ENCODE results near the gene CDH18.

The CDH18 gene, protein sequence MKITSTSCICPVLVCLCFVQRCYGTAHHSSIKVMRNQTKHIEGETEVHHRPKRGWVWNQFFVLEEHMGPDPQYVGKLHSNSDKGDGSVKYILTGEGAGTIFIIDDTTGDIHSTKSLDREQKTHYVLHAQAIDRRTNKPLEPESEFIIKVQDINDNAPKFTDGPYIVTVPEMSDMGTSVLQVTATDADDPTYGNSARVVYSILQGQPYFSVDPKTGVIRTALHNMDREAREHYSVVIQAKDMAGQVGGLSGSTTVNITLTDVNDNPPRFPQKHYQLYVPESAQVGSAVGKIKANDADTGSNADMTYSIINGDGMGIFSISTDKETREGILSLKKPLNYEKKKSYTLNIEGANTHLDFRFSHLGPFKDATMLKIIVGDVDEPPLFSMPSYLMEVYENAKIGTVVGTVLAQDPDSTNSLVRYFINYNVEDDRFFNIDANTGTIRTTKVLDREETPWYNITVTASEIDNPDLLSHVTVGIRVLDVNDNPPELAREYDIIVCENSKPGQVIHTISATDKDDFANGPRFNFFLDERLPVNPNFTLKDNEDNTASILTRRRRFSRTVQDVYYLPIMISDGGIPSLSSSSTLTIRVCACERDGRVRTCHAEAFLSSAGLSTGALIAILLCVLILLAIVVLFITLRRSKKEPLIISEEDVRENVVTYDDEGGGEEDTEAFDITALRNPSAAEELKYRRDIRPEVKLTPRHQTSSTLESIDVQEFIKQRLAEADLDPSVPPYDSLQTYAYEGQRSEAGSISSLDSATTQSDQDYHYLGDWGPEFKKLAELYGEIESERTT

DNA sequence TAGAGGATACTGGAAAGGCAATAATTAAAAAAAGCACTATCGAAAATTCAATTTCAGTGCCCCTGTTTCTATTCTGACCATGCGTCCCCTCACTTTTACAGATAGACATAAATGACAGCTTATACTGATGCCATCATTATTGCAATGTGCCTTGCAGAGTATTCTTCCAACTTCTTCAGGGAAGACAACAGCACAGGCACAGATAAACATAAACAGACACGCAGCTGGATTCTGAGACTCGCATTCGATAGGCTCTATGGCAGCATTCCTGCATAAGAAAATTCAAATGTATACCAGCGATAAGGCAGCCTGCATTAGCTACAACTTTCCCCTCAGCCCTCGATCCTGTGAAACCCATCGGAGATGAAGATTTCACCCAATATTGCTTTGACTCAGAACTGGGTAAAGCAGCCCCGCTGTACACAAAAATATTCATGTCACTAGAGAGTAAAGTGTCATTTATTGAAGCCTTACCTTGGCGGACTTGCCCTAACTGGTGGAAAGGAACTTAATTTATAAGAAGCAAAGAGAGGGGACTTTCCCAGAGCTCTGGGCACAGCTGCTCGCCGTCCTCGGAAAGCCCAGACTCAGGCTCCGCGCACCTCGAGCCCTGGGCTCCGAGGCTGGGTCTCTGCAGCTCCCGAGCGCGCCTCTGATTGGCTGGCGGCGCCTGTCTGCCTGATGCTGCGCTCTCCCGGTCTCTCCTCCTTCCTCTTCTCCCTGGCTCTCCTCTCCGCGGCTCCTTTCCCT lies at the start of gene CDH18:
CDH18 (minus strand) TSS at position 589 of the 750 bp plus-strand sequence. CDS start 149,214 bp downstream, outside the sequence.
- TF ChIP-seq GATA3 (IDR thresholded peaks at IDR 0.05; ENCODE audit: low read depth, low read length), result no peak
- no peak for TF ChIP-seq GATA2 (IDR thresholded peaks at IDR 0.05; ENCODE audit: low read depth, low read length)

DNA sequence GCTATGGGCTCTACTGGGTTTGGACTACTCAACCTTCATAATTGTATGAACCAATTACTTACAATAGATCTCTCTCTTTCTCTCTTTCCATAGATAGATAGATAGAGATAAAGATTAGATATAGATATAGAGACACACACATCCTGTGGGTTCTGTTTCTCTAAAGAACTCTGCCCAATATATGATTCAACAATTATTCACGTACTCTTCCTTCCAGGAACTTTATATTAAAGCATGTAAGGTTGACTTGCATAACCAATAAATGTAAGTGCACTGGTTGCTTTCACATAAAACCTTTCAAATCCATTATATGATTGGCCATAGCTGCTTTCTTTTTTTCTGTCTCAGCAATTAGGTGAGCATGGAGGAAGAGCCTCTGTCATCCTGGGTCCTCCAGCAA lies 46.7 kb upstream of the CDH18 start:
- TF ChIP-seq GATA3 (IDR thresholded peaks at IDR 0.05; ENCODE audit: low read depth, low read length), result no peak
- no peak for TF ChIP-seq GATA2 (IDR thresholded peaks at IDR 0.05; ENCODE audit: low read depth, low read length)

DNA sequence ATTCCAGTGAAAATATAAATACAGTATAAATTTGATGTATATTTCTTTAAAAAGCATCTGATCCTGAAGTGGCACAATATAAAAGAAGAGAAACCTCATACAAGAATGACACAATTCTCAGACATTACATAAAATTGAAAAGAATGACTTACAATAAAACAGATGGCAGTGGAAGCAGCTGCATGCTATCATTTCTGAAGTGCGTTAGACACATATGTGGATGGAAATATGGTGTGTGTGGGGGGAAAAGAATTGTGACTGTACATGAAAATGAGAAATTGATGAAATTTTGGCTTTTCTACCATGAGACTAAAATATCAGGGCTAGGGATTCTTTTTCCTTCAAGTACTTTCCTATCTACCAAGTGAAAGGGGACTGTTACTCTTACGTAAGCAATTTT lies 45.9 kb upstream of the CDH18 start:
- TF ChIP-seq GATA2 (IDR thresholded peaks at IDR 0.05; ENCODE audit: low read depth, low read length) (no peak), GATA3 (IDR thresholded peaks at IDR 0.05; ENCODE audit: low read depth, low read length) (no peak)

DNA sequence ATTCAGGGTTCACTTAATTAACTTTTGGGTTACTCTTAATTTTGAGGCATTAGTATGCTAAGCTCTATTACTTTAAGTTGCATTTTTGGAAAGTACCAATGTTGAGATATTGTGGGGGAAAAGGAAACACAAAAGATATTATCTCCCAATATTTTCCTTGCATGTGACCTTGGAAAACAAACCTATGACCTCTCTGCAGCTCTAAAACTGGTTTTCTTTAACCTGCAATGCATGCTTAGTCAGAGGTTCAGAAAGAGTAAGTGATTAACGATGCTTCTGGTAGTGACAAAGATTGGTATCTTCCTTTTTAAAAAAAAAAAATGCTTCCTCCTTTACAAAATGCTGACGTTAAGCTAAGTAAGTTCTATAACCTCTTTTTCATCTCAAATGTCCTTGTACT lies 44.9 kb upstream of the CDH18 start:
- TF ChIP-seq GATA3 (IDR thresholded peaks at IDR 0.05; ENCODE audit: low read depth, low read length) (no peak), GATA2 (IDR thresholded peaks at IDR 0.05; ENCODE audit: low read depth, low read length) (no peak)

DNA sequence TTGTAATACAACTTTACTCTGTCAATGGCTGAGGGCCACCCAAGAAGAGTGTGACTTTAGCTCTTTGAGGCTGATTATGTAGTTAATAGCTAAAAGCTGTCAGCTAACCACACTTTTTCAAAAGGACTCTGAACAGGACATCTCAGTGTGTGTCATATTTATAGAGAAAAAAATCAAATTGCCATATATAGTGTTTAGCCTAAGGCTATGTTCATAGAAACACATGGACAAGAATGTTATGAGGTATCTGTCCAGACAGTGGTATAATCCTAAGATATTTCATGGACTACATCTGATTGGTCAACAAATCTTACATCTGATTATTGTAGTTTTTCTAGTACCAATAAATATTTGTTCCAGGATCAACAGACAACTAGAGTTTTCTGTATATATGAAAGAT lies 42.1 kb upstream of the CDH18 start:
- TF ChIP-seq GATA3 (IDR thresholded peaks at IDR 0.05; ENCODE audit: low read depth, low read length) (no peak), GATA2 (IDR thresholded peaks at IDR 0.05; ENCODE audit: low read depth, low read length) (no peak)

DNA sequence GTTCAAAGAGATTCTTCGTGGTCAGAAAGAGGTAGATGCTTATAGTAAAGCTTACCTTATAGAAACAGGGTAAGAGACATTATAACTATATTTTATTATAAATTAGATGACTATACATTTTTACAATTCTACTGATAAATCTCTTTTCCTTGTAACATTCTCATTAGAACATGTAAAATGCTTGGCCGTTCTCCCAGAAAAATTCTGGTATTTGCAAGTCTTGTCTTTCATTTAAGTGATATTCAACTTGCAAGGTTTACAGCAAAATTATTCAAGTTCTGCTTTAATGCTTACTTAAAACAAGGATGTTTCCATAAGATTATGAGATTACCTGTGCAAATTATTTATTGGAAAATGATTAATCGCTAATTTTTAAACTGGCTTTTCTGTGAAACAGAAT lies 41.3 kb upstream of the CDH18 start:
- TF ChIP-seq GATA3 (IDR thresholded peaks at IDR 0.05; ENCODE audit: low read depth, low read length) (no peak), GATA2 (IDR thresholded peaks at IDR 0.05; ENCODE audit: low read depth, low read length) (no peak)

DNA sequence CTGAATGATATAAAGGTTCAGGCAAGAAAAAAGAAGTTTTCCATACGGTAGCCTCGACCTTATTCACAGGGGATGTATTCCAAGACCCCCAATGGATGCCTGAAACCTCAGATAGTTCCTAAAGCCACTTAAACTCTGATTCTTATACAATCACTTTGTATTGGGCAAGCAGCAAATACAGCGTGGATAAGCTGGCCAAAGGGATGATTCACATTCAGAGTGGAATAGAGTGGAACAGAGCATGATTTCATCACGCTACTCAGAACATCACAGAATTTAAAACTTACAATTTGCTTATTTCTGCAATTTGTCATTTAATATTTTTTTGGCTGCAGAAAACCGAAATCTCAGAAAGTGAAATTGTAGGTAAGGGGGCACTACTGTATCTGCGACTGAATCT lies 40.5 kb upstream of the CDH18 start:
- TF ChIP-seq GATA3 (IDR thresholded peaks at IDR 0.05; ENCODE audit: low read depth, low read length), result no peak
- no peak for TF ChIP-seq GATA2 (IDR thresholded peaks at IDR 0.05; ENCODE audit: low read depth, low read length)

DNA sequence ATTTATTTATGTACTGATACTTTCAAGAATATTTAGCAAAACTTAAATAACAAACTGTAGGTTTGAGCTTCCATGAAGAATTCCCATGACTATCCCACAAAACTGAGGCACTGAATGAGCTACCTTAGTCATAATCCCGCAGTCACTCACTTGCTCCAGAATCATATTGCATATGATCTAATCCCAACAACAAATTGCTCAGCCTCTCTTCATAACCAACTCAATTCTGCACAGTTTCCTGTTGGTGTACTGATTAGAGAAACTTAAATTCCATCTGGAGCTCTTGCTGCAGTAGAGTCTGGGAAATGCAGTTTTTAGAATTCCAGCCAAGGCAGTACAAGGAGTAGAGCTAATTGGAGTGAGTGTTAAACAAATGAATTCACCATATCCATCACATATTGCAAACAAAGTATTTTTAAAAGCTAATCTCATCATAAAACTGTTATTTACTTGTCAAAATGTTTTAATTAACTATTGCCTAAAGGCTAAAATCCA lies 35.7 kb upstream of the CDH18 start:
- TF ChIP-seq GATA3 (IDR thresholded peaks at IDR 0.05; ENCODE audit: low read depth, low read length) (no peak), GATA2 (IDR thresholded peaks at IDR 0.05; ENCODE audit: low read depth, low read length) (no peak)

DNA sequence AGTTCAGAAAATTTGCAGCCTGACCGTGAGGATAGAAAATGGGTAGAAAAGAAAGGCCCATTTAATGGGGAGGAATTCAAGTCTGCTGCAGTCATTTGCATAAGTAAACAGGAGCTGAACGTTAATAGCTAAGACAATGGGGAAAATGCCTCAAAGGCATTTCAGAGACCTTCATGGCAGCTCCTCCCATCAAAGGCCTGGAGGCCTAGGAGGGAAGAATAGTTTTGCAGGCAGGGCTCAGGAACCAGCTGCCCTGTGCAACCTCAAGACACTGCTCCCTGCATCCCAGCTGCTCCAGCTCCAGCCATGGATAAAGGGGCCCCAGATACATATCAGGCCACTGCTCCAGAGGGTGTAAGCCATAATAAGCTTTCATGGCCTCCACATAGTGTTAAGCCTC lies 32.2 kb upstream of the CDH18 start:
- TF ChIP-seq GATA2 (IDR thresholded peaks at IDR 0.05; ENCODE audit: low read depth, low read length) (no peak), GATA3 (IDR thresholded peaks at IDR 0.05; ENCODE audit: low read depth, low read length) (no peak)

DNA sequence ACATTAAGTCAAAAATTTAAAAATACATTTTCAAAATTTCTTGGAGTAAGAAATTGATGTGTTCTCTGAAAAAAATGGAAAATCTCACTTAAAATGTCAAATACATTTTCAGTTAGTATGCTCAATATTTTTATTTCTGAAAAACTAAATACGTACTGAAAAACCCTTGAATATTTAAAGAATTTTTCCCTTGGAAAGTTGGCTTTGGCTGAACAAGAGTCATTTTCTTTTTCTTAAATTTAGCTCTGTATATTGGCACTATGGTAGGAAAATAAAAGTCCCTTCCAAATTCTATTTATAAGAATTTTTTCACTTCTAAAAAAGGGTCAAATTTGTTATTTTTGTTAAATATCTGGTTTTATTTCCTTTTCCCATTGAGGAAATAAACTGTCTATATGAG lies 29.0 kb upstream of the CDH18 start:
- TF ChIP-seq GATA2 (IDR thresholded peaks at IDR 0.05; ENCODE audit: low read depth, low read length), result no peak
- no peak for TF ChIP-seq GATA3 (IDR thresholded peaks at IDR 0.05; ENCODE audit: low read depth, low read length)

DNA sequence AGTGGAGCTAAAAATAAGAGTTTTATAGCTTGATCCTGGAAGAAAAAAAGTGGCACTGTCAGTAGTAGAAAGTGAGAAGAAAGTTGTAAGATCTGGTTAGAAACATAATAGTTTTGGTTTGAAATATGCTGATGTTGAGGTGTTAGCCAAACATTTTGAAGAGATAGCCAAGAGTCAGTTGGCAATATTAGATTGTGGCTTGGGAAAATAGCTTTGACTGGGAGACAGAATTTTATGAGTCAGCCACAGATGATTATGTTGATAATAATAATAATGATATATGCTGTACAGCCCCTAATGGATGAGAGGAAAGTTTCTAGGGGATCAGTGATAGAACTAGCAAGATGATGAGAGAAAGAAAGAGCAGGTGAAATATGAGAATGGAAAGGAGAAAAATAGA lies 12.4 kb upstream of the CDH18 start:
- TF ChIP-seq GATA3 (IDR thresholded peaks at IDR 0.05; ENCODE audit: low read depth, low read length) (no peak), GATA2 (IDR thresholded peaks at IDR 0.05; ENCODE audit: low read depth, low read length) (no peak)

DNA sequence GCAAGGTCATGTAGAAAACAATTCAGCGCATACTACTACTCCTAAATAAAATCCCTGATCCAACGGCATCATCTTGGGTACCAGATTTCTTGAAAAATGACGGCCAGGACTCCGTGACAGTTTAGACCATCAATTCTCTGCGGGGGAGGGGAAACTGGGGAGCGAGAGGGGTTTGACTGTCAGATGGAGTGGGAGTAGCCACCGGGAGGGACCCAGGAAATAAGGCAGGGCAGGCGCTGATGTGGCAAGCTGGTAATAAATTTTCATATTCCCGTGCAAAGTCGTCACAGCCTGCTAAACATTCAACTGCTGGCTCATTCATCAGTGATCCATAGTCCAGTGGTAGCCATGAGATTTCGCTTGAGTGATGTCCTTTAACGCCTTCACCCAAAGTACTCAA lies 457 bp upstream of the CDH18 start:
- no peak for TF ChIP-seq GATA2 (IDR thresholded peaks at IDR 0.05; ENCODE audit: low read depth, low read length)
- TF ChIP-seq GATA3 (IDR thresholded peaks at IDR 0.05; ENCODE audit: low read depth, low read length), result no peak

DNA sequence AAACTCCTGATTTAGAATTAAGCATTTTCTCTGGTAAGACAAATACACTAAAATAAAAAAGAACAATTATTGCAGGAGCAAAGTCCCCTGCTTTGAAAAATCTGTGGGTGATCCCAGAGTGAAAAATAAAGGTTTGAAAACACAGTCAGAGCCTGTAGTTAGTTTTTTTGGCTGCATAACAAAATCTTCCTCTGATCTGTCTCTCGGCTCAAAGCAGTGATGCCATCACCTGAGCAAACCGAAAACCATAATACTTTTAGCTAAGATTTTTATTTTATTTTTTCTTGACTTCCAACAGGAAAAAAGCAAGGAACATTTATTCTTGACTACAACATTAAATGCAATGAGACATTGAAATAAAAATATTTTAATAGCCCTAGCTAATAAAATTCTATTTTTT lies 1.2 kb downstream of the CDH18 start:
- TF ChIP-seq GATA3 (IDR thresholded peaks at IDR 0.05; ENCODE audit: low read depth, low read length), result no peak
- no peak for TF ChIP-seq GATA2 (IDR thresholded peaks at IDR 0.05; ENCODE audit: low read depth, low read length)

DNA sequence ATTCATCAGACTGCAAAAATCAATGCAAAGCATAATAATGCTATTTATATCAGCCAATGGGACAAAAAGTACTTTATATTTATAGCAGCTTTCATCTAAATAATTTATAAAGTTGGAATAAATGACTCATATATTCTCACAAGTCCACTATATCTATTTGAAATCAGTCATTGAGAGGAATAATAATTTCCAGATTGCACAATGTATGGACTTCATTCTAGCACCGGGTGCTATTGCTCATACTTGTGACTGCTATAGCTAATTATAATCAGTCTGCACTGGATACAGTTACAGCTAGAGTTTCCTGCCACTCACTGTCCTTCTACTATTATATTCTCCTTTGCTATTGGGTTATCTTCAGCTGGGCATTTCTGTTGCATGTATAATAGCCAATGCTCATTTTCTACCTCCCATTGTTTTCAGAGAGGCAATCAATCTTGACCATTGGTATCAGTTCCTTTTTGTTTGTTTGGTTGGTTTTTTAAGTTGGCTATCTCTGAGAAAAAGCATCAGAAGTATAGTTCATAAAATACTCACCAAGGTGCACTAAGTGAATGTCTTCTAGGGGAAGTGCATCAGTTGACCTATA lies 1.9 kb downstream of the CDH18 start:
- TF ChIP-seq GATA3 (IDR thresholded peaks at IDR 0.05; ENCODE audit: low read depth, low read length) (no peak), GATA2 (IDR thresholded peaks at IDR 0.05; ENCODE audit: low read depth, low read length) (no peak)
